ENCODE results near the gene TSR3.

DNA sequence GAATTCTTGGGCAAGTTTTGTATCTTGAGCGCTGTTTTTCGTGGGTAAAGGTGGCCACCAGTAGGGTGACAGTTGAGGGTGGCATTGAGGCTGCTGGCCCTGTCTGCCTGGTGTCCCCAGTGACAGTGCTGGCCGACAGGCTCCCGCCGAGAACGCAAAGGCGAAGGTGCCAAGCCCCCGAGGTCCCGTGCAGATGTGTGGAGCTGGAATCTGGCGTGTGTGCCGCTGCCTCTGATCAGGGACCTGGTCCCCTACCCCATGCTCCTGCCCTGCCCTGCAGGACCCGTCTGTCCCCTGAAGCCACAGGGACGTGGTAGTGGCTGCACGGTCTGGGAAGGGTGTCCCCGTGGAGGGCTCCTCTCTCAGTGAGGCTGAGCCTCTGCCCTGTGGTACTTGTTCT, 38.8 kb downstream of the TSR3 start:
- TF ChIP-seq POLR2A (IDR thresholded peaks at IDR 0.05; ENCODE audit: insufficient read depth in 1 of 2, low read depth in 2 of 2, low read length in 2 of 2) (no peak), ZBTB1 (CRISPR knock-in tag; IDR thresholded peaks at IDR 0.05; ENCODE audit: borderline replicate concordance) (no peak), ZNF335 (CRISPR knock-in tag; IDR thresholded peaks at IDR 0.05) (no peak), ZBTB20 (CRISPR knock-in tag; IDR thresholded peaks at IDR 0.05; ENCODE audit: borderline replicate concordance, low read depth) (no peak), RNF2 (conservative IDR thresholded peaks at IDR 0.05; ENCODE audit: low read depth) (no peak), IRF1 (CRISPR knock-in tag; IDR thresholded peaks at IDR 0.05; ENCODE audit: low read depth) (no peak), BCL6 (CRISPR knock-in tag; IDR thresholded peaks at IDR 0.05) (no peak)
- TF ChIP-seq, protein P1, sequence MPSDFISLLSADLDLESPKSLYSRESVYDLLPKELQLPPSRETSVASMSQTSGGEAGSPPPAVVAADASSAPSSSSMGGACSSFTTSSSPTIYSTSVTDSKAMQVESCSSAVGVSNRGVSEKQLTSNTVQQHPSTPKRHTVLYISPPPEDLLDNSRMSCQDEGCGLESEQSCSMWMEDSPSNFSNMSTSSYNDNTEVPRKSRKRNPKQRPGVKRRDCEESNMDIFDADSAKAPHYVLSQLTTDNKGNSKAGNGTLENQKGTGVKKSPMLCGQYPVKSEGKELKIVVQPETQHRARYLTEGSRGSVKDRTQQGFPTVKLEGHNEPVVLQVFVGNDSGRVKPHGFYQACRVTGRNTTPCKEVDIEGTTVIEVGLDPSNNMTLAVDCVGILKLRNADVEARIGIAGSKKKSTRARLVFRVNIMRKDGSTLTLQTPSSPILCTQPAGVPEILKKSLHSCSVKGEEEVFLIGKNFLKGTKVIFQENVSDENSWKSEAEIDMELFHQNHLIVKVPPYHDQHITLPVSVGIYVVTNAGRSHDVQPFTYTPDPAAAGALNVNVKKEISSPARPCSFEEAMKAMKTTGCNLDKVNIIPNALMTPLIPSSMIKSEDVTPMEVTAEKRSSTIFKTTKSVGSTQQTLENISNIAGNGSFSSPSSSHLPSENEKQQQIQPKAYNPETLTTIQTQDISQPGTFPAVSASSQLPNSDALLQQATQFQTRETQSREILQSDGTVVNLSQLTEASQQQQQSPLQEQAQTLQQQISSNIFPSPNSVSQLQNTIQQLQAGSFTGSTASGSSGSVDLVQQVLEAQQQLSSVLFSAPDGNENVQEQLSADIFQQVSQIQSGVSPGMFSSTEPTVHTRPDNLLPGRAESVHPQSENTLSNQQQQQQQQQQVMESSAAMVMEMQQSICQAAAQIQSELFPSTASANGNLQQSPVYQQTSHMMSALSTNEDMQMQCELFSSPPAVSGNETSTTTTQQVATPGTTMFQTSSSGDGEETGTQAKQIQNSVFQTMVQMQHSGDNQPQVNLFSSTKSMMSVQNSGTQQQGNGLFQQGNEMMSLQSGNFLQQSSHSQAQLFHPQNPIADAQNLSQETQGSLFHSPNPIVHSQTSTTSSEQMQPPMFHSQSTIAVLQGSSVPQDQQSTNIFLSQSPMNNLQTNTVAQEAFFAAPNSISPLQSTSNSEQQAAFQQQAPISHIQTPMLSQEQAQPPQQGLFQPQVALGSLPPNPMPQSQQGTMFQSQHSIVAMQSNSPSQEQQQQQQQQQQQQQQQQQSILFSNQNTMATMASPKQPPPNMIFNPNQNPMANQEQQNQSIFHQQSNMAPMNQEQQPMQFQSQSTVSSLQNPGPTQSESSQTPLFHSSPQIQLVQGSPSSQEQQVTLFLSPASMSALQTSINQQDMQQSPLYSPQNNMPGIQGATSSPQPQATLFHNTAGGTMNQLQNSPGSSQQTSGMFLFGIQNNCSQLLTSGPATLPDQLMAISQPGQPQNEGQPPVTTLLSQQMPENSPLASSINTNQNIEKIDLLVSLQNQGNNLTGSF (CRISPR knock-in tag; IDR thresholded peaks at IDR 0.05), result no peak
